K562 (cell line): ENCODE results near the gene CALHM4. TPM values are rescaled to one million over a fixed set of nuclear protein-coding genes. Genes with fewer than 3 reads are reported as not detected.

Experiments used
- CEBPG ChIP-seq, 3 experiments: fragments of 200-800 bp in 1 of 3; sonication (Bioruptor generic) in 1 of 3; sonication (generic) in 1 of 3; formaldehyde crosslinking in 1 of 3; IDR thresholded peaks in 2 of 3; conservative IDR thresholded peaks in 1 of 3; 2 replicates each; pipeline versions ENCODE4 v1.6.1 to v1.8.0; 2016 to 2022; ENCODE audit warnings: missing compliant biosample characterization in 2 of 3, missing genetic modification characterization in 2 of 3, mild to moderate bottlenecking in 1 of 3, missing genetic modification reagents in 1 of 3
- CTCF ChIP-seq, 3 experiments: IDR thresholded peaks in 2 of 3; conservative IDR thresholded peaks in 1 of 3; 2 replicates each; pipeline ENCODE4 v1.5.1; 2011 to 2012; ENCODE audit warnings: low read length in 3 of 3, mild to moderate bottlenecking in 3 of 3, control low read depth in 2 of 3, improper control_type of control experiment in 1 of 3, inconsistent platforms in 1 of 3, low read depth in 1 of 3, mixed read lengths in 1 of 3, moderate library complexity in 1 of 3; ENCODE audit not compliant: insufficient read depth in 2 of 3
- HMBOX1 ChIP-seq: sonication (generic); IDR thresholded peaks from 2 replicates; pipeline ENCODE4 v1.6.1; 2016
- HMG20A ChIP-seq: fragments of 450-650 bp; formaldehyde crosslinking; conservative IDR thresholded peaks from 2 replicates; pipeline ENCODE4 v1.4.0; 2020; ENCODE audit warnings: mild to moderate bottlenecking, mixed read lengths
- HMGN3 ChIP-seq: IDR thresholded peaks from 2 replicates; pipeline ENCODE4 v1.6.1; 2011; ENCODE audit warnings: borderline replicate concordance, low read depth, mild to moderate bottlenecking, mixed read lengths, low read length; ENCODE audit not compliant: insufficient read length; ENCODE audit errors: extremely low read depth
- MAZ ChIP-seq, 2 experiments: fragments of 450-650 bp in 1 of 2; sonication (generic) in 1 of 2; formaldehyde crosslinking; IDR thresholded peaks in 1 of 2; conservative IDR thresholded peaks in 1 of 2; 2 replicates each; pipeline versions ENCODE4 v1.4.0 to v1.5.0; 2020; ENCODE audit warnings: mild to moderate bottlenecking in 1 of 2, missing genetic modification reagents in 1 of 2
- MEIS2 ChIP-seq: fragments of 450-650 bp; IDR thresholded peaks from 2 replicates; pipeline ENCODE4 v1.6.1; 2014; ENCODE audit warnings: mild to moderate bottlenecking; ENCODE audit not compliant: partially characterized antibody
- OTX1 ChIP-seq: fragments of 450-650 bp; formaldehyde crosslinking; IDR thresholded peaks from 2 replicates; pipeline ENCODE4 v1.4.0; 2022; ENCODE audit warnings: mild to moderate bottlenecking
- PRDM10 ChIP-seq: fragments of 450-650 bp; IDR thresholded peaks from 2 replicates; pipeline ENCODE4 v1.6.1; 2018; ENCODE audit not compliant: partially characterized antibody
- RB1 ChIP-seq: fragments of 450-650 bp; IDR thresholded peaks from 2 replicates; pipeline ENCODE4 v1.6.1; 2017; ENCODE audit warnings: low read depth, mild to moderate bottlenecking
- SMC3 ChIP-seq: conservative IDR thresholded peaks from 2 replicates; pipeline ENCODE4 v1.6.1; 2011; ENCODE audit warnings: low read depth, low read length, improper control_type of control experiment; ENCODE audit not compliant: insufficient read depth
- STAG1 ChIP-seq: sonication (generic); formaldehyde crosslinking; IDR thresholded peaks from 2 replicates; pipeline ENCODE4 v1.5.0; 2020; ENCODE audit warnings: missing genetic modification reagents, borderline replicate concordance
- TAL1 ChIP-seq: fragments of 450-650 bp; IDR thresholded peaks from 2 replicates; pipeline ENCODE4 v1.6.1; 2016; ENCODE audit warnings: mild to moderate bottlenecking
- ZKSCAN8 ChIP-seq: fragments of 200-800 bp; sonication (Bioruptor generic); IDR thresholded peaks from 2 replicates; pipeline ENCODE4 v1.6.1; 2016; ENCODE audit warnings: missing genetic modification characterization, missing compliant biosample characterization
- ZNF184 ChIP-seq: sonication (generic); formaldehyde crosslinking; IDR thresholded peaks from 2 replicates; pipeline ENCODE4 v1.5.0; 2020; ENCODE audit warnings: missing genetic modification reagents
- ZNF316 ChIP-seq: fragments of 450-650 bp; IDR thresholded peaks from 2 replicates; pipeline ENCODE4 v1.6.1; 2016
- ZNF384 ChIP-seq: IDR thresholded peaks from 2 replicates; pipeline ENCODE4 v1.6.1; 2012; ENCODE audit warnings: low read depth, low read length, improper control_type of control experiment
- ZNF512 ChIP-seq: IDR thresholded peaks from 2 replicates; pipeline ENCODE4 v1.6.1; 2016; ENCODE audit warnings: missing genetic modification characterization, missing compliant biosample characterization
- polyA plus RNA-seq, 8 experiments: library from polyadenylated mRNA; depleted of rRNA in 4 of 8; stranded (reverse) in 5 of 8; unstranded in 3 of 8; fragments of >200 nt; fragmentation: Nextera tagmentation in 2 of 8; fragmentation: Illumina TruSeq in 1 of 8; extraction: Ambion mirVana in 2 of 8; extraction: Trizol in 1 of 8; gene quantifications; 2 replicates each; pipeline versions ENCODE4 v1.2.1 to v1.2.3, GENCODE V29; 2011 to 2014; ENCODE audit warnings: inconsistent platforms in 1 of 8, missing spikeins in 1 of 8
- total RNA-seq, 7 experiments: library from RNA; depleted of rRNA in 6 of 7; stranded (reverse); fragments of >200 nt in 6 of 7; fragmentation: Illumina TruSeq in 2 of 7; extraction: Trizol in 2 of 7; gene quantifications; 2 replicates each; pipeline versions ENCODE4 v1.2.1 to v1.2.3, GENCODE V29; 2011 to 2021; ENCODE audit warnings: low replicate concordance in 1 of 7

The CALHM4 gene
- total and polyA plus RNA-seq, 9 of the 15 experiments (the other 6 are each of a cell fraction or from before 2014, with no cell fraction given), result not detected

- TF ChIP-seq ZNF512 (tag) (no peak), STAG1 (no peak), ZNF316 (peak; percentile 65), HMG20A (CRISPR knock-in tag) (no peak), HMBOX1 (no peak), HMGN3 (no peak), RB1 (0 out of 2 replicates have a peak, but pooled peaks have one; percentile 31), ZKSCAN8 (CRISPR knock-in tag) (no peak), CEBPG (CRISPR knock-in tag; IDR thresholded peaks at IDR 0.05) (no peak), CEBPG (tag; conservative IDR thresholded peaks at IDR 0.05 in 1 of 2, IDR thresholded peaks at IDR 0.05 in 1 of 2) (0 out of 4 replicates have a peak, but pooled peaks of 1 of the 2 experiments have one; percentile 25), TAL1 (no peak), PRDM10 (no peak), OTX1 (CRISPR knock-in tag) (no peak), MAZ (CRISPR knock-in tag; conservative IDR thresholded peaks at IDR 0.05 in 1 of 2, IDR thresholded peaks at IDR 0.05 in 1 of 2) (0 out of 4 replicates have a peak, but pooled peaks of 1 of the 2 experiments have one; percentile 22), ZNF384 (0 out of 2 replicates have a peak, but pooled peaks have one; percentile 32), CTCF (IDR thresholded peaks at IDR 0.05 in 2 of 3, conservative IDR thresholded peaks at IDR 0.05 in 1 of 3; ENCODE audit: insufficient read depth in 2 of 3, low read depth in 1 of 3, low read length in 3 of 3) (peak; percentile 60 to 75 (median 62); a peak in 5 of 6 replicates), ZNF184 (CRISPR knock-in tag) (no peak), MEIS2 (peak; percentile 46), SMC3 (peak; percentile 14; the same call in 1 of the 2 replicates)
These were observed 17.3 kb upstream of the CALHM4 start (continued) for GRCh38 chr6:116536216-116536621.
